HG02973 (cell line): ENCODE results near the gene GOLGA8K.
"Not testable (repeated sequence)": the region's sequence is repeated elsewhere in the genome, so short reads cannot be mapped to it uniquely, and the experiment has no call there.

Experiments used
- ATAC-seq: cut with Tn5 transposase; IDR thresholded peaks from one replicate; pipeline ENCODE4 v1.9.1; 2021; ENCODE audit warnings: moderate library complexity; ENCODE audit not compliant: unreplicated experiment

Gene GOLGA8K

GRCh38 chr15:32403192-32403591 is at the start of gene GOLGA8K:
Gene GOLGA8K (minus strand): TSS chr15:32403292. CDS start chr15:32403194, 98 bp downstream.
- ATAC-seq = not testable (repeated sequence)

GRCh38 chr15:32440445-32440977 is 37.4 kb upstream of the GOLGA8K start:
- ATAC-seq = not testable (repeated sequence)

DNA sequence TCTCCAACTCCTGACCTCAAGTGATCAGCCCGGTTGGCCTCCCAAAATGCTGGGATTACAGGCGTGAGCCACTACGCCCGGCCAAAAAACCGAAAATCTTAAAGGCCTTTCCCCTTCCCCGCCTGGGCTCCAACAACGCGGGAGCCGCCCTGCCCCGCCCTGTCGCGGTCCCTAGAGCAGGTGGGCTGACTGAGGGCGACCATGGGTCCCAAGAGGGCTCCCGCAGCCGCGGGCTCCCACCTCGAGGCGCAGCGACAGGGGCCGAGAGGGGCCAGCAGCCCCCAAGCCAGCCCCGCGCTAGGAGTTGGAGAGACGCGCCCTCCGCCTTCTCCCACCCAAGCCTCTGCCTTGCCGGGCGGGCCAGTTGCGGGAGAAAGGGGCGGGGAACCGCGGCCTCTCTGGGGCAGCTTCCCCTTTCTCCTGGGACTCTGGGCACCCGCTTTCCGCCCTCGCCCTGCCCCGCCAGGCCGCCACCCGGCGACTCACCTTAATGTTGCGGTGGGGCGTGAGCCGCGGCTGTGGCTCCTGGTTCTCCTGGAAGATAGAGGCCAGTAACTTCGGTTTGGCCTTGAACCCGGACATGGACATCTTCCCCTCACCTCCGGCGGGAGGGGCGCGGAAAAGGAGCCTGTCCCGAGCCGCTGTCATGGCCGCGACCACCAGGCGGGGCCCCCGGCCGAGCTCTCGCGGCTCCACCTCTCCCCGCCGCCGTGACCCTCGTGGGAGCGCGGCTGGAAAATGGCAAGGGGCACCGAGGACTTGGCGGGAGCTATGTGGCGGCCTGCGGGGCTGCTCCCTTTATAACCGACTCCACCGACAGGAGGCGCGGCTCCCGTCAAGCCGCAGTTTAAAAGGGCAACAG is 31.2 kb upstream of the GOLGA8K start:
- not testable (repeated sequence) for ATAC-seq

DNA sequence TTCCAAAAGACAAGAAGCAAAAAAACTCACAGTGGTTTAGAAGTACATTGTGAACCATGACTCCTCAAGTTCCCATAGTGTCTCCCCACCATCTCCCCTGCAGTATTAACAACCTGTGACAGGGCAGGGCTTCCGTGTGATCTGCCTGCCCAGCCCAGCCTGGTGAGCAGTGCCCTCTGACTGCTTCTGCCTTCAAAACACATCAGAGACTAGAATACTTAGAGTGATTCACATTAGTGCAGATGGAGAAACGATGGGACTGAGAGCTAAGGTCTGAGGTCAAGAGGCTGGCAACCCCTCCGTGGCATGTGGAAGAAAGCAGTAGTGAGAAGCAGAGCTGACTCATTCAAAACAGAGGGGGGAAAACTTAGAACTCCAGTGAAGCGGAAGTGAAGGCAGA is 24.5 kb upstream of the GOLGA8K start:
- not testable (repeated sequence) for ATAC-seq

DNA sequence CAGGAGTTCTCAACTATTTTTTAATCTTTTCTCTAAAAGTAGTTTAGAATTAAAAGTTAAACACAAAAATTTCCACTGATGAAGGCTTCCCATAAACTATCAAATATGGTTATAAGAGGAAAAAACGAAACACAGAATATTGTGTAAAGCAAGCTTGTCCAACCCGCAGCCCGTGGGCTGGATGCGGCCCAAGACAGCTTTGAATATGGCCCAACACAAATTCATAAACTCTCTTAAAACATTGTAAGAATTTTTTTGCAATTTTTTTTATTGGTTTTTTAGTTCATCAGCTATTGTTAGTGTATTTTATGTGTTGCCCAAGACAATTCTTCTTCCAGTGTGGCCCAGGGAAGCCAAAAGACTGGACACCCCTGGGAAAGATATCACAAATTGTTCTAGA is 23.4 kb upstream of the GOLGA8K start:
- not testable (repeated sequence) for ATAC-seq

DNA sequence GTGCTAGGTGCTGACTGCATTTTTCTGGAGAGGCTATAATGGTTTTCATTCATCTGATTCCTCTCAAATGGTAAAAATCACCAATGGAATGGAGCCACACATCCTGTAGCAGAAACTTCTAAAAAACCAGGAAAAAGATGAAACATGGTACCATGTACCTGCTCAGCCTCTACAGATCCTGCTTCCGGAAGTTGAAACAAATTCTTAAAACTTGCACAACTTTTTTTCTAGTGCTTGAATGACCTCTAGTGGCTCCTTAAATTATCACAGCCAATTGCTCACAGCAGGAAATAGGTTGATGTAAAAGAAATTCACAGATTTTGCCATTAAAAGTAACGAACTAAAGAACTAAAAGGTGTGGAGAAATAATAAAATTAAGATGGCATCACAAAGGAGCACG is 4.8 kb upstream of the GOLGA8K start:
- not testable (repeated sequence) for ATAC-seq

DNA sequence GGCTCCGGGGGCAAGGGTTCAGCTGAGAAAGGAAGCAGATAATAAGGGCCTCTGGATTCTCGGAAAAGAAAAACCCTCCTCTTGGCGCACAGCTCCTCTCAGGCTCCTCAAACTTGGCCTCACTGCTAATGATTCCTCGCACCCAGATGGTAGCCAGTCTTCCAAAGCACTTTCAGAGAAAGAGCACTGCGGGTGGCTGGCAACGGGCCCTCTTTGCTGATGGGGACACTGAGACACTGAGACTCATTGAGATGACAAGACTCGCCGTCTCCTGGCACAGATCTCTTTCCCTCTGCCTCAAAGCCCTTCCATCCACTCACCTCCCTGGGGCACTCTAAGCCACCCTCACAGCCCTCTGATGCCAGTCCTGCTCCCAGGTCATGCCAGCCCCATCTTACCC is 6.6 kb downstream of the GOLGA8K start:
- ATAC-seq = not testable (repeated sequence)

GRCh38 chr15:32394745-32395144 is 8.3 kb downstream of the GOLGA8K start:
- ATAC-seq = not testable (repeated sequence)

- ATAC-seq = not testable (repeated sequence)
Measured at GRCh38 chr15:32388050-32388648, 14.9 kb downstream of the GOLGA8K start.

- not testable (repeated sequence) for ATAC-seq
Measured at GRCh38 chr15:32385823-32386495, 17.1 kb downstream of the GOLGA8K start.

GRCh38 chr15:32374185-32374584 is 28.9 kb downstream of the GOLGA8K start:
- ATAC-seq = not testable (repeated sequence)

- ATAC-seq = not testable (repeated sequence)
Measured at GRCh38 chr15:32373707-32374106, 29.4 kb downstream of the GOLGA8K start.

GRCh38 chr15:32372075-32372474 is 31.0 kb downstream of the GOLGA8K start:
- ATAC-seq = not testable (repeated sequence)

- ATAC-seq = not testable (repeated sequence)
Measured at GRCh38 chr15:32370526-32370925, 32.6 kb downstream of the GOLGA8K start.

DNA sequence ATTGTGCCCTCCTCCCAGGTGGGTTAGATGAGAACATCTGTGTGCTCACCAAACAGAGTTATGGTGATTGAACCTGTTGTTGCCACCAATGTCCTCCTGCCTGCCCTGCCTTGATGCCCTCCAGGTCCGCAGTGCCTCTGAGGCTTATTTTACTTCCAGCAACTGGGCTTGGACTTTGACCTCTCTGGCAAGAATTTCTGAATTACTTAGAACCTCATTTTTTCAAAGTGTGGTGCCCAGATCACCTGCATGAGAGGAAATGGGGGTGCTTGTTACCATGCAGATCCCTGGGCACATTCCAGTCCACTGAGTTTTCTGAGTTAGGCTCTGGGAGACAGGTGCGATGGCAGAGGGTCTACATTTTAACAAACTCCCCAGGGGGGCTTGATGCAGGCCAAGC is 33.0 kb downstream of the GOLGA8K start:
- not testable (repeated sequence) for ATAC-seq

DNA sequence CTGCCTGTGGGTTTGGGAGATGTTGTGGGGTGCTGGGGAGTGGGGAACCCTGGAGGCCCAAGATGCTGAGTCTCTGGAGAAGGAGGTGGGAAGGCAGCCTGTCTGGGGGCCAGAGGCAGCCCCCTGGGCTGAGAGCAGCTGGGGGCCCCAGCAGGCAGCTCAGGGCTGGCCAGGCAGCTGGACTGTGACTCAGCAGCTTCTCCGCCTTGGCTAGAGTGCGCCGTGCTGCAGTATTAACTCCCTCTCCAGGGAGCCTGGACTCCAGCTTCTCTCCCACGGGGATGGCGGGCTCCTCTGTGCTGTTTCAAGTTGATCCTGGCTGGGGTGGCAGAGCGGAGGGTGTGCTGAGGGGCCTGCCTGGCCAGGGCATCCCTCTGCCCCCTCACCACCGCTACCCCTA is 36.6 kb downstream of the GOLGA8K start:
- not testable (repeated sequence) for ATAC-seq

GRCh38 chr15:32365955-32366354 is 37.1 kb downstream of the GOLGA8K start:
- not testable (repeated sequence) for ATAC-seq

DNA sequence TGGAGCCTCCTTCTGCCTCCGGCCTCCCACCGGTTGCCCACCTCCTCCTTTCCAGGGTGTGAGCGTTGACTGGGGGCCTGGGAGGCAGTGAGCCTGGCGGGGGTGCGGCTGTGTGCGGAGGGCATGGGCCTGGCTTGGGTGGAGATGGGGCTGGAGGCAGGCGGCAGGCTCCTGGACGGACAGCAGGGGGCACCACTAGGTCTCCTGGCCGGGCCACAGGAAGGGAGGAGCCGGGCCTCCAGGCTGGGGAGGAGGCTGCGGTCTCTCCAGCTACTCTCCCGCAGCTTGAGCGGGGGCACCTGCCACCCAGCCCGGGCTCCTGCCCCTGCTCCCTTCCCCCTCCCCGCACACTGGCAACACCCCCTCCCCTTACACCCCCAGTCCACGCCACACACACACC is 38.1 kb downstream of the GOLGA8K start:
- not testable (repeated sequence) for ATAC-seq

GRCh38 chr15:32363449-32363848 is 39.6 kb downstream of the GOLGA8K start:
- not testable (repeated sequence) for ATAC-seq

DNA sequence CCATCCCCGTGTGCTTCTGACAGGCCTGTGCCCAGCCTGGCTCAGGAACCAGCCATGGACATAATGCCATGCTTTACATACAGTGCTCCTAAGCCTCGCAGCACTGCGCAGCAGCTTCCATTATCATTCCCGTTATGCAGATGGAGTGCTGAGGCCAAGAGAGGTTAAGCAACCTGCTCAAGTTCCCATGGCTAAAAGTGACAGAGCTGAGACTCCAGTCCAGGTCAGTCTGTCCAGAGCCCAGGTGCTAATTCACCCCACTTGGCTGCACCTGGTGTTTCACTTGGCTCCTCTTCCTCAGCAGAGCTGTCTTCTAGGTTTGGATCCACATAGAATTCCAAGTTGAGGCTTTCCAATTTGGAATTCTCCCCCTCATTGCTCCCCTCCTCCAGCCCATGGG is 41.4 kb downstream of the GOLGA8K start:
- ATAC-seq = not testable (repeated sequence)

- not testable (repeated sequence) for ATAC-seq
Measured at GRCh38 chr15:32358462-32358861, 44.6 kb downstream of the GOLGA8K start.
